Measurements from ENCODE around the gene PDGFRB.
A peak's percentile ranks its signal among the peaks of the same experiment; 100 is the strongest.

The PDGFRB gene

DNA sequence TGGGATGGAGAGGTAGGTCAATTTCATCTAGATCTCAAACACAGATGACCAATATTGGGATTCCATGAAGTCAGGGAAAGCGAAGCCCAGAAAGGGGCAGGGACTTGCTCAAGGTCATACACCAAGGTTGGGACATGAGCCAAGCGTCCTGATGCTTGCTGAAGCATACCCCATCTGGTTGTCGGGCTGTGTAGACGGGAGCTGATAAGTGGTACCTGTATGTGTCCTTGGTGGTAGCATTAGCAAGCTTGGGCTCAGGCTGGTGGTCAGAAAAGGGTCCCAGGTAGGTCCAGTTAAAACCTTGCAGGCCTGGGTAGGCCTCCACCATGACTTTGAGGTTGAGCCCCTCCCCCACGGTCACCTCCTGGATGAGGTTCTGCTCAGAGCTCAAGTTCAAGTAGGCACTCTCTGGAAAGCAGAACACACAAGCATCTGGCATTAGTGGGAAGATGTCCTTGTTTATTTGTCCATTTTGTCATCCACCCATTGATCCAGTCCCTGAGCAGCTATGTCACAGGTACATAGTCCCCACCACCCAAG lies 82.5 kb downstream of the PDGFRB start:
- Histone ChIP-seq H3K4me1 (peaks cover 0 to 13% (median 6%) of the 10 kb centered on the region in 4 donors), H3K9me3 (no peaks in the 10 kb centered on the region), H3K27ac (no peak overlapping the region), H3K4me3 (no peak overlapping the region), H3K27me3 (no peaks in the 10 kb centered on the region), H3K36me3 (no peaks in the 10 kb centered on the region)
- peak in 1 of 2 donors; percentile 16 for DNase-seq
- TF ChIP-seq, protein P1, sequence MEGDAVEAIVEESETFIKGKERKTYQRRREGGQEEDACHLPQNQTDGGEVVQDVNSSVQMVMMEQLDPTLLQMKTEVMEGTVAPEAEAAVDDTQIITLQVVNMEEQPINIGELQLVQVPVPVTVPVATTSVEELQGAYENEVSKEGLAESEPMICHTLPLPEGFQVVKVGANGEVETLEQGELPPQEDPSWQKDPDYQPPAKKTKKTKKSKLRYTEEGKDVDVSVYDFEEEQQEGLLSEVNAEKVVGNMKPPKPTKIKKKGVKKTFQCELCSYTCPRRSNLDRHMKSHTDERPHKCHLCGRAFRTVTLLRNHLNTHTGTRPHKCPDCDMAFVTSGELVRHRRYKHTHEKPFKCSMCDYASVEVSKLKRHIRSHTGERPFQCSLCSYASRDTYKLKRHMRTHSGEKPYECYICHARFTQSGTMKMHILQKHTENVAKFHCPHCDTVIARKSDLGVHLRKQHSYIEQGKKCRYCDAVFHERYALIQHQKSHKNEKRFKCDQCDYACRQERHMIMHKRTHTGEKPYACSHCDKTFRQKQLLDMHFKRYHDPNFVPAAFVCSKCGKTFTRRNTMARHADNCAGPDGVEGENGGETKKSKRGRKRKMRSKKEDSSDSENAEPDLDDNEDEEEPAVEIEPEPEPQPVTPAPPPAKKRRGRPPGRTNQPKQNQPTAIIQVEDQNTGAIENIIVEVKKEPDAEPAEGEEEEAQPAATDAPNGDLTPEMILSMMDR (IDR thresholded peaks at IDR 0.05) = no peak
- intact Hi-C loops (cut with DNase I; ENCODE audit: low total_unique reads) = no loop called here

DNA sequence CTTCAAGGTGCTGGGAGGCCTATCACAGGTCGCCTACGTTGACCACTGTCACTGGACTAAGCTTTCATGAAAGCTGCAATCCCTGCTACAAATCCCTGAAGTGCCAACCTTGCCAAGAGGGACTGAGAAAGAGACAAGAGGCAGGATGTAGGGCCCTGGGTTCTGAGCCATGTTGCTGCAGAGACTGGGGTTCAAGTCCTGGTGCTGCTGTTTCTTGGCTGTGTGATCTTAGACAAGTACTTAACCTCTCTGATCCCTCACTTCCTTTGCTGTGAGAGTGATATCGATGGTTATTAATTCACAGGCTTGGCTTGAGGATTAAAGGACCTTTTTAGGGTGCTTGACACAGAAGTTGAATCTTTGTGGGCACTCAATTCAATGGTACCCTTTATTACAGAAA lies 84.8 kb downstream of the PDGFRB start:
- H3K27ac ChIP-seq = no peak overlapping the region
- H3K4me1 ChIP-seq = peaks cover 0 to 35% (median 18%) of the 10 kb centered on the region in 4 donors
- TF ChIP-seq, protein P1 (IDR thresholded peaks at IDR 0.05) = no peak
- no peaks in the 10 kb centered on the region for H3K27me3 ChIP-seq
- no peak for DNase-seq
- intact Hi-C loops (cut with DNase I; ENCODE audit: low total_unique reads) = no loop called here
- H3K4me3 ChIP-seq = no peak overlapping the region
- no peaks in the 10 kb centered on the region for H3K9me3 ChIP-seq
- H3K36me3 ChIP-seq = no peaks in the 10 kb centered on the region

DNA sequence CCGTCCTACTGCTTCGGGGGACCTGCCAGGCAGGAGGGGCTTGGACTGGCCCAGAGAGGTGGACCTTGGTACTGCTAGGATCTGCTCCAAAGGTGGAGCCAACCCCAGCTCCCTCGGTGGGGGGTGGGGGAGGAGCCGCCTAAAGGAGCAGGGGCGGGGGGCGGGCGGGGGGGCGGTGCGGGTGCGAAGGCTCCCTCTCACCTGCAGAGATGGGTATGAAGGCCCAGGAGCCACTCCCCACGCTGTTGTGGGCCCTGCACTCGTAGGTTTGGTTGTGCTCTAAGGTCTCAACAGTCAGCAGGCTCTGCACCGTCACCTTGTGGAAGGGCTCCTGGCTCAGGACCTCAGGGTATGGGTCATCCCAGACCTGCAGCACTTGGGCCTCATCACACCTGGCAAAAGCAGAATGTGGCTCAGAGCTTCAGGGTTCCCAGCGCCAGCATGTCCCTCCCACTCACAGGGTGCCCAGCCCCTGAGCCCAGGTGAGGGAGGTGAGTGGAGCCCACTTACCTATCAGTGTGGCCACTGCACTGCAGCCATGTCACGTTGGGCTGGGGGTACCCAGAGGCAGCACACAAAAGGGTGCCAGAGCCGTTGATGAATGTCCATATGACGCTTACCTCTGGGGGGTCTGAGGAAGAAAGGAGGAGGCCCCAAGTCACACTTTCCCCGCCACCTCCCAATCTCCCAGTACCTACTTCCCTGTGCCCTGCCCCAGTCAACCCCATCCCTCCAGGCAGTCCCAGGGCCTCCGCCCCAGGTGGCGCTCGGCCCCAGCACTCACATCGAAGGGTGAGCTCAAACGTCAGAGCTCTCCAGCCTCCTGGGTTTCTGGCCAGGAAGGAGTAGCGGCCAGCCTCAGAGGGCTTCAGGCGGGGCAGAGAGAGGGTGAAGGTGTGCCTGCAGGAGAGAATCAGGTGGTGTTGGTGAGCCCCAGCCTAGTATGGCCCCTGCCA lies 85.7 kb downstream of the PDGFRB start:
- peaks cover 0 to 44% (median 25%) of the 10 kb centered on the region in 4 donors for H3K4me1 ChIP-seq
- intact Hi-C loops (cut with DNase I; ENCODE audit: low total_unique reads) = no loop called here
- peak in 1 of 2 donors; percentile 55 for DNase-seq
- no peaks in the 10 kb centered on the region for H3K9me3 ChIP-seq
- no peaks in the 10 kb centered on the region for H3K36me3 ChIP-seq
- H3K27ac ChIP-seq = no peak overlapping the region
- no peak overlapping the region for H3K4me3 ChIP-seq
- H3K27me3 ChIP-seq = no peaks in the 10 kb centered on the region
- TF ChIP-seq, protein P1 (IDR thresholded peaks at IDR 0.05) = no peak

DNA sequence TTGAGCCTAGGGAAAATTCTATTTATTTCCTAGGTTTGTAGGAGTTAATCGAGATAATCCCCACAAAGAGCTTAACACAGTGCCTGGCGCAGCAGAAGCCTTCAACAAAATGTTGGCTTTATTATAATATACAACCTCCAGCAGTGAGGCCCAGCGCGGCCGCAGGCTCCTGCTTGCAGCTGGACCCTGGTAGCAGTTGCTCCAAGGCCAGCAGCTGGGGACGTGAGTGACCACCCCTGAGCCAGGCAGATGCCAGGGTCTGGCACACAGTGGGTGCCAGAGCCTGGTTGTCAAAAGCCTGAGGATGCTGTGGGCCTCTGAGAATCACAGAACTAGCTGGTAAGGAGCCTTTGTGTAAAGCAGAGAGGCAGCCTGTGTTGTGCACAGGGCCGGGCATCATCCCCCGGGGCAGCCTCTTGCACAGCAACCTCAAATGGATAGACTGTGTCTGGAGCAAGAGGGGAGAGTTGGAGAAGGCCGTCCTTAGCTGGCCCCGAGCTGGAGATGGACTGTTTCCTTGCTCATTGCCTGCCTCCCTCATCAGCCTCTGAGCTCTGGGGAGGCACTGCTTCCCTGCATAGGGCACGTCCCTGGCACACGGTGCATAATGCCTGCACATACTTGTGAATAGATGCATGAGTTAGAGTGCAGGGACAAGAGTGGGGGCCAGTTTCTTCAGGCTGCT lies 86.5 kb downstream of the PDGFRB start:
- TF ChIP-seq, protein P1 (IDR thresholded peaks at IDR 0.05) = no peak
- Histone ChIP-seq H3K9me3 (no peaks in the 10 kb centered on the region), H3K27ac (peak overlapping the region in 1 of 2 donors; percentile 88), H3K4me3 (no peak overlapping the region), H3K27me3 (no peaks in the 10 kb centered on the region), H3K4me1 (peaks cover 0 to 53% (median 28%) of the 10 kb centered on the region in 4 donors), H3K36me3 (no peaks in the 10 kb centered on the region)
- peak in 1 of 2 donors; percentile 63 for DNase-seq
- intact Hi-C loops (cut with DNase I; ENCODE audit: low total_unique reads) = no loop called here

DNA sequence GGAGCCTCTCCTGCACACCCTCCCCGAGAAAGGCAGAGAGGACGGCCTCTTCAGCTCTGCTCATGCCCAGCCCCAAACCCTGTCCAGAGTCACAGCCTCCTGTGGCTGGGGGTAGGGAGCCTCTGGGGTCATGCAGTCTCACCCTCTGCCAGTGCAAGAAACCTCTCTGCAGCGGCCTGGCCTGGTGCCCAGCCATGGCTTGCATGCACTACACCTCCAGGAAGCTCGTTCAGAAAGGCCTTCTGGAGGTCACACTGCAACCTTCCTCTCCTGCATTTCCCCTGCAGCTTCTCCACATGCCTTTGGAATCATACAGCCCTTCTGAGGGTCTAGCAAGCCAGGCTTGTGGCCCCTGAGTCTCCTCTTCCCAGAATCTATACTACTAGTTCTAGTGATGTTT lies 87.2 kb downstream of the PDGFRB start:
- TF ChIP-seq, protein P1 (IDR thresholded peaks at IDR 0.05) = no peak
- DNase-seq = peak in 1 of 2 donors; percentile 64
- no peak overlapping the region for H3K4me3 ChIP-seq
- intact Hi-C loops (cut with DNase I; ENCODE audit: low total_unique reads) = no loop called here
- H3K27ac ChIP-seq = peak overlapping the region in 1 of 2 donors; percentile 88
- no peaks in the 10 kb centered on the region for H3K36me3 ChIP-seq
- H3K4me1 ChIP-seq = peaks cover 0 to 54% (median 28%) of the 10 kb centered on the region in 4 donors
- no peaks in the 10 kb centered on the region for H3K27me3 ChIP-seq
- no peaks in the 10 kb centered on the region for H3K9me3 ChIP-seq
